SK-N-SH (cell line): ENCODE measurements around the gene ETNK2. TPM values are rescaled to one million over a fixed set of nuclear protein-coding genes. Genes with fewer than 3 reads are reported as not detected.

Experiments used
- CTCF ChIA-PET: fragments of 300-600, 350-600 bp; formaldehyde crosslinking; extraction: SDS; loops from one replicate; lab custom pipeline; 2021; lab: Yijun Ruan, JAX
- POLR2A ChIA-PET: fragments of 350-600 bp; sonication (Branson Sonifier 250); formaldehyde crosslinking; extraction: SDS; loops from one replicate; lab custom pipeline; 2020; ENCODE audit warnings: antibody characterized with exemption, inconsistent platforms; lab: Yijun Ruan, JAX
- DNase-seq: peaks from one replicate; pipeline ENCODE4 v3.0.0; 2012
- H2AFZ ChIP-seq: fragments of 200-600 bp; sonication (generic); 2 replicates; pipeline ENCODE4 v1.8.1; 2016; ENCODE audit warnings: antibody characterized with exemption, mild to moderate bottlenecking, low read depth
- H3F3A ChIP-seq: fragments of 200-600 bp; sonication (generic); replicated peaks from 2 replicates; pipeline ENCODE3; 2016; ENCODE audit warnings: antibody characterized with exemption, mild to moderate bottlenecking; ENCODE audit not compliant: insufficient read depth
- H3K27ac ChIP-seq, 2 experiments: fragments of 200-500 bp in 1 of 2; fragments of 200-600 bp in 1 of 2; sonication (Bioruptor generic) in 1 of 2; sonication (generic), shearing (Covaris generic) in 1 of 2; 2 replicates each; pipeline versions ENCODE4 v1.5.1 to v1.6.1; 2014 to 2016; ENCODE audit warnings: low read depth in 2 of 2, inconsistent platforms in 1 of 2, low read length in 1 of 2, mild to moderate bottlenecking in 1 of 2, mixed read lengths in 1 of 2
- H3K27me3 ChIP-seq: fragments of 200-600 bp; sonication (generic), shearing (Covaris generic); 2 replicates; pipeline ENCODE4 v1.6.1; 2016; ENCODE audit warnings: mixed run types; ENCODE audit not compliant: insufficient read depth
- H3K36me3 ChIP-seq, 2 experiments: fragments of 200-500 bp in 1 of 2; fragments of 200-600 bp in 1 of 2; sonication (Bioruptor generic) in 1 of 2; sonication (generic) in 1 of 2; replicated peaks in 1 of 2; 2 replicates each; pipeline versions ENCODE3 to v1.5.1; 2014 to 2016; ENCODE audit warnings: low read length in 1 of 2, mild to moderate bottlenecking in 1 of 2; ENCODE audit not compliant: insufficient read depth in 2 of 2, control insufficient read depth in 1 of 2
- H3K4me1 ChIP-seq, 2 experiments: fragments of 200-500 bp in 1 of 2; fragments of 200-600 bp in 1 of 2; sonication (Bioruptor generic) in 1 of 2; sonication (generic), shearing (Covaris generic) in 1 of 2; 2 replicates each; pipeline versions ENCODE4 v1.5.1 to v1.6.1; 2014 to 2016; ENCODE audit warnings: low read depth in 1 of 2, low read length in 1 of 2, mixed run types in 1 of 2; ENCODE audit not compliant: insufficient read depth in 2 of 2, control insufficient read depth in 1 of 2
- H3K4me2 ChIP-seq: fragments of 200-600 bp; sonication (generic), shearing (Covaris generic); 2 replicates; pipeline ENCODE4 v1.6.1; 2017; ENCODE audit warnings: mixed run types
- H3K4me3 ChIP-seq, 2 experiments: fragments of 200-500 bp in 1 of 2; fragments of 200-600 bp in 1 of 2; sonication (Bioruptor generic) in 1 of 2; sonication (generic), shearing (Covaris generic) in 1 of 2; 2 replicates each; pipeline versions ENCODE4 v1.5.1 to v1.8.1; 2014 to 2016; ENCODE audit warnings: low read depth in 2 of 2, inconsistent platforms in 1 of 2, low read length in 1 of 2, mild to moderate bottlenecking in 1 of 2, mixed read lengths in 1 of 2, moderate library complexity in 1 of 2
- H3K79me2 ChIP-seq: fragments of 200-600 bp; sonication (generic); 2 replicates; pipeline ENCODE4 v1.8.1; 2017; ENCODE audit warnings: mild to moderate bottlenecking; ENCODE audit not compliant: insufficient read depth
- H3K9ac ChIP-seq: fragments of 200-600 bp; sonication (generic); 2 replicates; pipeline ENCODE4 v1.6.1; 2017; ENCODE audit warnings: mixed run types
- H3K9me2 ChIP-seq: fragments of 200-600 bp; sonication (generic); 2 replicates; pipeline ENCODE4 v1.6.1; 2017; ENCODE audit warnings: mixed run types
- H3K9me3 ChIP-seq: fragments of 200-600 bp; sonication (generic); 2 replicates; pipeline ENCODE4 v1.6.1; 2017; ENCODE audit warnings: mixed run types, mild to moderate bottlenecking, moderate library complexity
- H4K20me1 ChIP-seq: fragments of 200-600 bp; sonication (generic); 2 replicates; pipeline ENCODE4 v1.6.1; 2017; ENCODE audit warnings: mild to moderate bottlenecking, mixed run types; ENCODE audit not compliant: insufficient read depth
- CHD2 ChIP-seq: fragments of 150-350 bp; IDR thresholded peaks from 2 replicates; pipeline ENCODE4 v1.6.1; 2018; ENCODE audit warnings: low read length; ENCODE audit not compliant: partially characterized antibody
- EP300 ChIP-seq, 2 experiments: IDR thresholded peaks; 2 replicates each; pipeline versions ENCODE4 v1.4.0 to v1.6.1; 2012; ENCODE audit warnings: borderline replicate concordance in 1 of 2, low read depth in 1 of 2, low read length in 1 of 2
- FOXJ3 ChIP-seq: sonication (generic); formaldehyde crosslinking; IDR thresholded peaks from 2 replicates; pipeline ENCODE4 v1.5.1; 2020; ENCODE audit warnings: mild to moderate bottlenecking, missing genetic modification reagents
- GABPA ChIP-seq: IDR thresholded peaks from 2 replicates; pipeline ENCODE4 v1.4.0; 2012; ENCODE audit warnings: low read depth, mild to moderate bottlenecking
- GATA2 ChIP-seq: sonication (generic); formaldehyde crosslinking; IDR thresholded peaks from 2 replicates; pipeline ENCODE4 v1.5.0; 2020; ENCODE audit warnings: mild to moderate bottlenecking, missing genetic modification reagents
- JUND ChIP-seq: IDR thresholded peaks from 2 replicates; pipeline ENCODE4 v1.4.0; 2012
- MXI1 ChIP-seq: IDR thresholded peaks from 2 replicates; pipeline ENCODE4 v1.6.1; 2012; ENCODE audit warnings: mild to moderate bottlenecking, low read depth, low read length, improper control_type of control experiment
- NFIC ChIP-seq: IDR thresholded peaks from 2 replicates; pipeline ENCODE4 v1.4.0; 2012; ENCODE audit warnings: borderline replicate concordance
- NRF1 ChIP-seq: IDR thresholded peaks from 2 replicates; pipeline ENCODE4 v1.6.1; 2012; ENCODE audit warnings: low read depth, mild to moderate bottlenecking, low read length
- POLR2AphosphoS5 ChIP-seq: IDR thresholded peaks from 2 replicates; pipeline ENCODE4 v1.6.1; 2012; ENCODE audit warnings: low read depth, low read length
- RAD21 ChIP-seq: IDR thresholded peaks from 2 replicates; pipeline ENCODE4 v1.6.1; 2012; ENCODE audit warnings: mild to moderate bottlenecking, low read length
- RXRA ChIP-seq: IDR thresholded peaks from 2 replicates; pipeline ENCODE4 v1.4.0; 2012; ENCODE audit warnings: low read depth, mild to moderate bottlenecking, borderline replicate concordance
- SIN3A ChIP-seq: IDR thresholded peaks from 2 replicates; pipeline ENCODE4 v1.6.1; 2012; ENCODE audit warnings: low read depth, mild to moderate bottlenecking, low read length, moderate library complexity, borderline replicate concordance
- SMC3 ChIP-seq: IDR thresholded peaks from 2 replicates; pipeline ENCODE4 v1.6.1; 2012; ENCODE audit warnings: low read depth, low read length, improper control_type of control experiment
- TAF1 ChIP-seq: IDR thresholded peaks from 2 replicates; pipeline ENCODE4 v1.6.1; 2012; ENCODE audit warnings: low read depth, mild to moderate bottlenecking, low read length, moderate library complexity, borderline replicate concordance
- TCF12 ChIP-seq: IDR thresholded peaks from 2 replicates; pipeline ENCODE4 v1.4.0; 2012
- YY1 ChIP-seq: IDR thresholded peaks from 2 replicates; pipeline ENCODE4 v1.4.0; 2012; ENCODE audit warnings: low read depth, mild to moderate bottlenecking
- WGBS: methylation state at CpG from one replicate; pipeline ENCODE4 v1.1.6; 2017; ENCODE audit warnings: low lambda C conversion rate; 5-methylcytosine and 5-hydroxymethylcytosine counted together
- polyA plus RNA-seq, 3 experiments: library from polyadenylated mRNA; depleted of rRNA; stranded (reverse); fragments of >200 nt; gene quantifications; 2 replicates each; pipeline ENCODE4 v1.2.3, GENCODE V29; 2012
- TF ChIP-seq, protein P1 (sequence below): IDR thresholded peaks from 2 replicates; pipeline ENCODE4 v1.4.0; 2012; ENCODE audit warnings: low read depth, borderline replicate concordance
- TF ChIP-seq, protein P2 (sequence below): IDR thresholded peaks from 2 replicates; pipeline ENCODE4 v1.4.0; 2012; ENCODE audit warnings: low read depth
- TF ChIP-seq, protein P3 (sequence below): fragments of 150-350 bp; IDR thresholded peaks from 2 replicates; pipeline ENCODE4 v1.6.1; 2017; ENCODE audit warnings: antibody characterized with exemption, low read length, low read depth, borderline replicate concordance
- TF ChIP-seq, protein P4 (sequence below): fragments of 200-600 bp; sonication (generic); IDR thresholded peaks from 2 replicates; pipeline ENCODE4 v1.6.1; 2017; ENCODE audit warnings: antibody characterized with exemption, mild to moderate bottlenecking, moderate library complexity

The ETNK2 gene
- polyA plus RNA-seq, 1 of the 3 experiments (the other 2 are of a cell fraction), result 16.1 TPM

DNA sequence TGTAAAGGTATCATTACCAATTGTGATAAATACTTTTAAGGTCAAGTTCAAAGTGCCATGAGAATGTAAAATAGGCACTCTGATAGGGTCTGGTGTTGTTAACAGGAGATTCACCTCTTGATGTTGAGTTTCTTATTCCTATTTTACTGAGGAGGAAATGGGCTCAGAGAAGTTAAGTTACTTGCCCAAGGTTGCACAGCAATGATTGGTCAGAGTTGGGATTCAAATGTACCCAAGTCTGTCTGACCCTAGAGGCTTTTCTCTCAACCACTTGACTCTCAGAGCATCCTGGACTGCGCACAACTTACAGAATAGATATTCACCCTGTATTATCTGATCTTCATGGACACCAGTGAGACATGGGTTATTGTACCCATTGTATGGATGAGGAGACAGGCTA lies 45.0 kb downstream of the ETNK2 start (continued):
- no peak for TF ChIP-seq NRF1
- no peak for TF ChIP-seq POLR2AphosphoS5
- TF ChIP-seq RAD21, result no peak
- no peak for TF ChIP-seq GABPA
- no peak for TF ChIP-seq RXRA
- no peak for TF ChIP-seq NFIC
- no peak for TF ChIP-seq GATA2 (CRISPR knock-in tag)
- TF ChIP-seq FOXJ3 (CRISPR knock-in tag), result no peak
- TF ChIP-seq, all 33 proteins: peak for 0

DNA sequence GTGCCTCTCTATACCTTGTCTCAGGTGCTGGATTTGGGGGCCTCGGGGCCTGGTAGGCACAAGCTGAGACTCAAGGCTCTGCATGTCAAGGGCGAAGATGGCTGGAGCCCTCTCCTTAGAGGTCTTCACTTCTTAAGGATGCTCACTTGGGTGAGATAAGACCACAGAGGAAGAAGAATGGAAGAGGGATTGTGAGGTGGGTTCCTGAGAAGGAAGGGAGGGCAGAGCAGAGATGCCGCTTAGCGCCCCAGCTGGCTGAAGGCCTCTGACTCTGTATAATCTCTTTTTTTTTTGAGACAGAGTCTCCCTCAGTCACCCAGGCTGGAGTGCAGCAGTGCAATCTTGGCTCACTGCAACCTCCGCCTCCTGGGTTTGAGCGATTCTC lies 46.7 kb downstream of the ETNK2 start:
- H3K27me3 ChIP-seq, result no peaks in the 10 kb centered on the region
- POLR2A ChIA-PET, result no interaction called here
- H3K4me1 ChIP-seq, result peaks cover 10 to 12% of the 10 kb centered on the region in 2 experiments; a peak in 2 of 4 replicates
- no peak overlapping the region for H3K9ac ChIP-seq
- no peaks in the 10 kb centered on the region for H3K36me3 ChIP-seq
- H3K27ac ChIP-seq, result no peak overlapping the region
- H4K20me1 ChIP-seq, result no peaks in the 10 kb centered on the region
- H3K4me3 ChIP-seq, result no peak overlapping the region
- H3F3A ChIP-seq, result peaks cover 4% of the 10 kb centered on the region
- CTCF ChIA-PET, result interaction anchor here (0.7 to 2.2 kb wide), 2 partner anchors 24 to 244 kb away, joined by 3 to 12 read pairs; no protein-coding TSS in a partner anchor
- no peaks in the 10 kb centered on the region for H3K79me2 ChIP-seq
- TF ChIP-seq NRF1 (no peak), SIN3A (no peak), JUND (no peak), SMC3 (no peak), MXI1 (no peak), YY1 (no peak), RAD21 (no peak), EP300 (IDR thresholded peaks at IDR 0.05; ENCODE audit: borderline replicate concordance in 1 of 2, low read depth in 1 of 2, low read length in 1 of 2) (no peak), TCF12 (no peak), GABPA (no peak), TAF1 (no peak), CHD2 (no peak)
- TF ChIP-seq, protein P1, sequence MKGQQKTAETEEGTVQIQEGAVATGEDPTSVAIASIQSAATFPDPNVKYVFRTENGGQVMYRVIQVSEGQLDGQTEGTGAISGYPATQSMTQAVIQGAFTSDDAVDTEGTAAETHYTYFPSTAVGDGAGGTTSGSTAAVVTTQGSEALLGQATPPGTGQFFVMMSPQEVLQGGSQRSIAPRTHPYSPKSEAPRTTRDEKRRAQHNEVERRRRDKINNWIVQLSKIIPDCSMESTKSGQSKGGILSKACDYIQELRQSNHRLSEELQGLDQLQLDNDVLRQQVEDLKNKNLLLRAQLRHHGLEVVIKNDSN, result no peak
- TF ChIP-seq, protein P2, sequence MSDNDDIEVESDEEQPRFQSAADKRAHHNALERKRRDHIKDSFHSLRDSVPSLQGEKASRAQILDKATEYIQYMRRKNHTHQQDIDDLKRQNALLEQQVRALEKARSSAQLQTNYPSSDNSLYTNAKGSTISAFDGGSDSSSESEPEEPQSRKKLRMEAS, result no peak
- TF ChIP-seq, protein P3, sequence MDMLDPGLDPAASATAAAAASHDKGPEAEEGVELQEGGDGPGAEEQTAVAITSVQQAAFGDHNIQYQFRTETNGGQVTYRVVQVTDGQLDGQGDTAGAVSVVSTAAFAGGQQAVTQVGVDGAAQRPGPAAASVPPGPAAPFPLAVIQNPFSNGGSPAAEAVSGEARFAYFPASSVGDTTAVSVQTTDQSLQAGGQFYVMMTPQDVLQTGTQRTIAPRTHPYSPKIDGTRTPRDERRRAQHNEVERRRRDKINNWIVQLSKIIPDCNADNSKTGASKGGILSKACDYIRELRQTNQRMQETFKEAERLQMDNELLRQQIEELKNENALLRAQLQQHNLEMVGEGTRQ, result no peak
- TF ChIP-seq, protein P4, sequence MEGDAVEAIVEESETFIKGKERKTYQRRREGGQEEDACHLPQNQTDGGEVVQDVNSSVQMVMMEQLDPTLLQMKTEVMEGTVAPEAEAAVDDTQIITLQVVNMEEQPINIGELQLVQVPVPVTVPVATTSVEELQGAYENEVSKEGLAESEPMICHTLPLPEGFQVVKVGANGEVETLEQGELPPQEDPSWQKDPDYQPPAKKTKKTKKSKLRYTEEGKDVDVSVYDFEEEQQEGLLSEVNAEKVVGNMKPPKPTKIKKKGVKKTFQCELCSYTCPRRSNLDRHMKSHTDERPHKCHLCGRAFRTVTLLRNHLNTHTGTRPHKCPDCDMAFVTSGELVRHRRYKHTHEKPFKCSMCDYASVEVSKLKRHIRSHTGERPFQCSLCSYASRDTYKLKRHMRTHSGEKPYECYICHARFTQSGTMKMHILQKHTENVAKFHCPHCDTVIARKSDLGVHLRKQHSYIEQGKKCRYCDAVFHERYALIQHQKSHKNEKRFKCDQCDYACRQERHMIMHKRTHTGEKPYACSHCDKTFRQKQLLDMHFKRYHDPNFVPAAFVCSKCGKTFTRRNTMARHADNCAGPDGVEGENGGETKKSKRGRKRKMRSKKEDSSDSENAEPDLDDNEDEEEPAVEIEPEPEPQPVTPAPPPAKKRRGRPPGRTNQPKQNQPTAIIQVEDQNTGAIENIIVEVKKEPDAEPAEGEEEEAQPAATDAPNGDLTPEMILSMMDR, result no peak
- H3K9me3 ChIP-seq, result no peaks in the 10 kb centered on the region
- peak overlapping the region; percentile 14; the same call in 1 of the 2 replicates for H3K4me2 ChIP-seq
- whole genome bisulfite sequencing, result 98% methylated on average over 6 of the region's 6 CpGs
- no peaks in the 10 kb centered on the region for H3K9me2 ChIP-seq
- DNase-seq, result no peak
- no peak overlapping the region for H2AFZ ChIP-seq
